Smooth muscle cell (in vitro differentiated cells): ENCODE measurements around the gene DLGAP3. TPM values are rescaled to one million over a fixed set of nuclear protein-coding genes. Genes with fewer than 3 reads are reported as not detected.

Source experiments
- DNase-seq: peaks from one replicate; lab custom pipeline; 2025; ENCODE audit not compliant: unreplicated experiment; lab: John Stamatoyannopoulos, UW
- H2AFZ ChIP-seq: fragments of 200-600 bp; sonication (generic); 2 replicates; pipeline ENCODE4 v1.6.0; 2016; ENCODE audit warnings: antibody characterized with exemption, low read depth, mild to moderate bottlenecking
- H3F3A ChIP-seq: fragments of 200-600 bp; sonication (generic); 2 replicates; pipeline ENCODE4 v1.6.0; 2017; ENCODE audit warnings: antibody characterized with exemption, low read depth
- H3K27ac ChIP-seq: fragments of 200-600 bp; sonication (generic); 2 replicates; pipeline ENCODE4 v1.5.1; 2016; ENCODE audit warnings: low read depth, mild to moderate bottlenecking
- H3K27me3 ChIP-seq: fragments of 200-600 bp; sonication (generic); 2 replicates; pipeline ENCODE4 v1.6.1; 2016; ENCODE audit warnings: low read depth, mild to moderate bottlenecking
- H3K36me3 ChIP-seq: fragments of 200-600 bp; sonication (generic); 2 replicates; pipeline ENCODE4 v1.5.1; 2016; ENCODE audit warnings: low read depth
- H3K4me1 ChIP-seq: fragments of 200-600 bp; sonication (generic); 2 replicates; pipeline ENCODE4 v1.5.1; 2016; ENCODE audit warnings: low read depth
- H3K4me2 ChIP-seq: fragments of 200-600 bp; sonication (generic); 2 replicates; pipeline ENCODE4 v1.6.0; 2016; ENCODE audit warnings: mild to moderate bottlenecking
- H3K4me3 ChIP-seq: fragments of 200-600 bp; sonication (generic); 2 replicates; pipeline ENCODE4 v1.5.1; 2016; ENCODE audit warnings: mild to moderate bottlenecking
- H3K79me2 ChIP-seq: fragments of 200-600 bp; sonication (generic); 2 replicates; pipeline ENCODE4 v1.6.0; 2016; ENCODE audit warnings: low read depth, mild to moderate bottlenecking
- H3K9ac ChIP-seq: fragments of 200-600 bp; sonication (generic); 2 replicates; pipeline ENCODE4 v1.6.0; 2016; ENCODE audit warnings: low read depth
- H3K9me3 ChIP-seq: fragments of 200-600 bp; sonication (generic); replicated peaks from 2 replicates; pipeline ENCODE4 v1.5.1; 2016; ENCODE audit warnings: low read depth
- H4K20me1 ChIP-seq: fragments of 200-600 bp; sonication (generic); 2 replicates; pipeline ENCODE4 v1.6.0; 2016; ENCODE audit warnings: low read depth
- CTCF ChIP-seq: fragments of 200-600 bp; sonication (generic); IDR thresholded peaks from 2 replicates; pipeline ENCODE4 v1.5.1; 2017; ENCODE audit warnings: borderline replicate concordance, mild to moderate bottlenecking, antibody characterized with exemption; ENCODE audit not compliant: insufficient read depth, poor library complexity, severe bottlenecking
- WGBS: methylation state at CpG from one replicate; pipeline ENCODE4 v1.1.7; 2016; ENCODE audit warnings: low lambda C conversion rate; 5-methylcytosine and 5-hydroxymethylcytosine counted together
- polyA plus RNA-seq: library from polyadenylated mRNA; unstranded; fragments of >200 nt; fragmentation: Nextera tagmentation; extraction: Ambion mirVana; gene quantifications from 2 replicates; pipeline ENCODE4 v1.2.1, GENCODE V29; 2016
- total RNA-seq: library from RNA; depleted of rRNA; stranded (reverse); fragments of >200 nt; gene quantifications from 2 replicates; pipeline ENCODE4 v1.2.3, GENCODE V29; 2014

DLGAP3 gene
- total and polyA plus RNA-seq, 2 experiments from 2014 or later: not detected

- Histone ChIP-seq H3K36me3 (no peaks in the 10 kb centered on the region), H3K79me2 (no peaks in the 10 kb centered on the region), H3K27ac (no peak overlapping the region), H3K9me3 (no peaks in the 10 kb centered on the region), H3K4me1 (no peaks in the 10 kb centered on the region), H4K20me1 (no peaks in the 10 kb centered on the region), H3K4me2 (no peak overlapping the region), H3F3A (no peaks in the 10 kb centered on the region), H2AFZ (no peak overlapping the region), H3K4me3 (no peak overlapping the region), H3K27me3 (peaks cover 18% of the 10 kb centered on the region), H3K9ac (no peak overlapping the region)
- no peak for TF ChIP-seq CTCF
- no peak for DNase-seq
- 96% methylated on average over 6 of the region's 6 CpGs for WGBS
Measured at GRCh38 chr1:34867415-34867814, 62.0 kb downstream of the DLGAP3 start.

GRCh38 chr1:34866762-34867109 lies 62.7 kb downstream of the DLGAP3 start:
- no peak for TF ChIP-seq CTCF
- H3K9me3 ChIP-seq: no peaks in the 10 kb centered on the region
- peak overlapping the region; percentile 69 for H3K4me3 ChIP-seq
- no peaks in the 10 kb centered on the region for H3F3A ChIP-seq
- H3K27me3 ChIP-seq: peaks cover 13% of the 10 kb centered on the region
- no peaks in the 10 kb centered on the region for H3K79me2 ChIP-seq
- no peaks in the 10 kb centered on the region for H3K4me1 ChIP-seq
- H3K36me3 ChIP-seq: no peaks in the 10 kb centered on the region
- 68% methylated on average over 9 of the region's 9 CpGs for WGBS
- no peak overlapping the region for H3K9ac ChIP-seq
- H3K27ac ChIP-seq: no peak overlapping the region
- H3K4me2 ChIP-seq: peak overlapping the region; percentile 94
- DNase-seq: no peak
- peak overlapping the region; percentile 96 for H2AFZ ChIP-seq
- no peaks in the 10 kb centered on the region for H4K20me1 ChIP-seq

- TF ChIP-seq CTCF: peak; percentile 99
- 5% methylated on average over 50 of the region's 81 CpGs for WGBS
- peak overlapping the region; percentile 96 for H2AFZ ChIP-seq
- DNase-seq: peak; percentile 62
- peak overlapping the region; percentile 69 for H3K4me3 ChIP-seq
- no peaks in the 10 kb centered on the region for H3K9me3 ChIP-seq
- H3K27ac ChIP-seq: no peak overlapping the region
- no peaks in the 10 kb centered on the region for H4K20me1 ChIP-seq
- no peaks in the 10 kb centered on the region for H3K36me3 ChIP-seq
- H3K9ac ChIP-seq: peak overlapping the region; percentile 68
- no peaks in the 10 kb centered on the region for H3K4me1 ChIP-seq
- peak overlapping the region; percentile 94 for H3K4me2 ChIP-seq
- H3K79me2 ChIP-seq: no peaks in the 10 kb centered on the region
- no peaks in the 10 kb centered on the region for H3F3A ChIP-seq
- H3K27me3 ChIP-seq: peaks cover 11% of the 10 kb centered on the region
Measured at GRCh38 chr1:34865981-34866761, 63.3 kb downstream of the DLGAP3 start.

- H2AFZ ChIP-seq: peak overlapping the region; percentile 96
Measured at GRCh38 chr1:34865573-34865972, 63.9 kb downstream of the DLGAP3 start.

More at GRCh38 chr1:34865573-34865972, 63.9 kb downstream of the DLGAP3 start:
- no peak overlapping the region for H3K27ac ChIP-seq
- H3K9ac ChIP-seq: peak overlapping the region; percentile 68
- H3K9me3 ChIP-seq: no peaks in the 10 kb centered on the region
- H4K20me1 ChIP-seq: no peaks in the 10 kb centered on the region
- no peaks in the 10 kb centered on the region for H3K36me3 ChIP-seq
- H3K79me2 ChIP-seq: no peaks in the 10 kb centered on the region
- WGBS: 39% methylated on average over 8 of the region's 25 CpGs
- peak overlapping the region; percentile 69 for H3K4me3 ChIP-seq
- peaks cover 11% of the 10 kb centered on the region for H3K27me3 ChIP-seq
- TF ChIP-seq CTCF: no peak
- no peaks in the 10 kb centered on the region for H3F3A ChIP-seq
- DNase-seq: no peak
- H3K4me2 ChIP-seq: peak overlapping the region; percentile 94
- no peaks in the 10 kb centered on the region for H3K4me1 ChIP-seq
